Measurements from ENCODE around the gene CDC34. TPM values are rescaled to one million over a fixed set of nuclear protein-coding genes. Genes with fewer than 3 reads are reported as not detected.

CDC34 gene
- total and polyA plus RNA-seq, 9 of the 15 experiments (the other 6 are each of a cell fraction or from before 2014, with no cell fraction given): 0.80 to 203 (median 65.5) TPM

GRCh38 chr19:491146-491741 is 40.3 kb upstream of the CDC34 start (continued):
- peak; percentile 91 for TF ChIP-seq ZNF592 (IDR thresholded peaks at IDR 0.05)
- TF ChIP-seq NR2C2 (CRISPR knock-in tag; IDR thresholded peaks at IDR 0.05): no peak
- peak; percentile 32; the same call in 1 of the 2 replicates for TF ChIP-seq NR2C2 (tag; IDR thresholded peaks at IDR 0.05)
- TF ChIP-seq HES1 (IDR thresholded peaks at IDR 0.05; ENCODE audit: low read depth): no peak
- TF ChIP-seq MLLT1 (IDR thresholded peaks at IDR 0.05): peak in 1 of 2 experiments; percentile 89; a peak in 2 of 4 replicates
- TF ChIP-seq THAP7 (CRISPR knock-in tag; IDR thresholded peaks at IDR 0.05): no peak
- TF ChIP-seq RBM14 (IDR thresholded peaks at IDR 0.05; ENCODE audit: borderline replicate concordance, insufficient read depth, low read depth, low read length): no peak
- no peak for TF ChIP-seq POLR2B (IDR thresholded peaks at IDR 0.05; ENCODE audit: low read depth, partially characterized antibody)
- no peak for TF ChIP-seq ZFP1 (CRISPR knock-in tag; IDR thresholded peaks at IDR 0.05)
- no peak for TF ChIP-seq STAG1 (CRISPR knock-in tag; IDR thresholded peaks at IDR 0.05; ENCODE audit: borderline replicate concordance)
- no peak for TF ChIP-seq ELK1 (CRISPR knock-in tag; IDR thresholded peaks at IDR 0.05)
- TF ChIP-seq ZNF175 (CRISPR knock-in tag; IDR thresholded peaks at IDR 0.05; ENCODE audit: low read depth): no peak
- no peak for TF ChIP-seq TSHZ1 (CRISPR knock-in tag; IDR thresholded peaks at IDR 0.05)

Measured in K562 (cell line).